HTERT RPE-1 (cell line): ENCODE measurements around the gene ANKRD44.

Source experiments
- in situ Hi-C: fragments of 300-500 bp; cut with MboI; formaldehyde crosslinking; loops from 4 replicates; pipeline ENCODE4 v1.14.3; 2020; ENCODE audit warnings: low sequenced_read_pairs

The ANKRD44 gene

DNA sequence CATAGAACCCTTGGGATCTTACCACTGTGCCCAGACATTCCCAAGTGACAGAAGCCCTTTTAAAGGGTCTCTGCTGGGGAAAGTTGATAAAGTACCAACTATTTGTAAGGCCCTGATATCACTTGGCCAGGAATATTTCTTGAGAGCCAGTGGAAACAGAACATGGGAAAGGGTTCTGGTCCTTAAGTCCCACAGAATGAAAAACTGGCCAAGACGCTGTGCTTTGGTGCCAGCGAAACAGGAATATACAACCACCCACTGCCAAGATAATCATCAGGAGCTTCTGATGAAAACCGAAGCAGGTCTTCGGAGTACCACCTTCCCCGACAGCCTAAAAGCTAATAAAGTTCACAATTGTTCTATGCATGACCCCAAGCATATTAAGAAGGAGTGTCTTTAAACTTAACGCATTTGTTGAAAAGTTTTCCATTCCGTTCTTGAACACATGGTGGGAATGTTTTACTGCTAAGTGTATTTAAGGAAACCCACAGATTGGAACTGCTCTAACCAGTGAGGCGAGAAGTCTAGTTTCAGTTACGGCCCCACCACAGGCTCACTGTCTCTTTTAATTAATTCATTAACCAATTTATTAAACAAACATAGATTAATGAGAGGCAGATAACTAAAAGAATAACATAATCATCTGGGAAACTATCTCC is 152.6 kb downstream of the ANKRD44 start:
- in situ Hi-C loops: no loop called here

- in situ Hi-C loops: no loop called here
Measured at GRCh38 chr2:197156771-197157170, 153.8 kb downstream of the ANKRD44 start.

GRCh38 chr2:197152451-197153228 is 157.9 kb downstream of the ANKRD44 start:
- in situ Hi-C loops: no loop called here

DNA sequence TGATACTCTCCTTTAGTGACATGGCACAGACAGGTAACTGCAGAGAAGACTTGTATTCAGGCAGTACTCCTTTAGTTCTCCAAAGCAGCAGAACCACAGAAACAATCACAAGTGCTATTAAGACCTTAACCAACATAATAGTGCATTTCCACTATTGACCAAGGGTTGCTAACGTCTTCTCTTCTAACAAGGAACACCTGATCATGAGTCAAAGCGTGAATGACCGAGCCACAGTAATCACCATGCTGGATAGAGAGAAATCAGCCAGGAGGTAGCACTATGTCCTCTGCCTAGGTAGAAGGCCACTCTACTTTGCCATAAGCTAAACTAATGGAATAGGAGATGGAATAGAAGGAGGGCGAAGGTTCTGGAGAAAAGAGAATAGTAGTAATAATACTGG is 161.0 kb downstream of the ANKRD44 start:
- in situ Hi-C loops: no loop called here

GRCh38 chr2:197148401-197148800 is 162.2 kb downstream of the ANKRD44 start:
- in situ Hi-C loops: no loop called here

GRCh38 chr2:197147942-197148341 is 162.6 kb downstream of the ANKRD44 start:
- in situ Hi-C loops: no loop called here

DNA sequence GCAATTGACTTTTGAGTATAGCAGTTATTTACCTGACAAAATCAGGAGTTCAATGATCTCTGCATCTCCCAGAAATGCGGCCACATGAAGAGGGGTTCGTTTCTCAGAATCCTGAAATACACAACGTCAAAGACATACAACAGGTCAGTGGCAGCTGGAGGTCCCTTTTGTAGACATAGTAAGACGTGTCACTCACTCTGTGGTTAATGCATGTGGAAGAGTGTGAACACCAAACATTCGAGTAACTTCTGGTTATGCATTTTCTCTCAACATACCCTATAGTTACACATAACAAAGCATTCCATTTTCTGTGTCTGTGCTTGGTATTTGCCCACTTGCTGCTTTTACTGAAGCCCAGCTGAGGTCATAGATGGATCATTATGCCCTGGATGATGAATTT is 163.6 kb downstream of the ANKRD44 start:
- in situ Hi-C loops: no loop called here

- in situ Hi-C loops: no loop called here
Measured at GRCh38 chr2:197145471-197146056, 165.0 kb downstream of the ANKRD44 start.

DNA sequence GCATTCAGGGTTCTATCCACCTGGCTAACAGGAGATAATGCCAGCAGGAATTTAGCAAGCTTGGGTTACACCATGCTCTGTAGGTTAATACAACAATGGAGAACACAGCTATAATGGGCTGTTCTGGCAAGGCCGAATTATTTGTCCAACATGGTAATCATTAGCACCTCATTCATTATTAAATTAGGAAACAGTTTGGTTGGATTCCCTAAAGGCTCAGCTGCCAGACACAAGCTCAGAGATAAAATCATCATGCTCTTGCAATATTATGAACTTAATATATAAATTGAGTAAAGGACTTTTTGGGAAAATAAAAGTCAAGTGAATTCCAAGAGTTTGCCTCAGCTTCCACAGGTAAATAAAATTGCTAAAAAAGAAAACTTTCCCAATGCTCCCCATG is 166.4 kb downstream of the ANKRD44 start:
- in situ Hi-C loops: no loop called here

DNA sequence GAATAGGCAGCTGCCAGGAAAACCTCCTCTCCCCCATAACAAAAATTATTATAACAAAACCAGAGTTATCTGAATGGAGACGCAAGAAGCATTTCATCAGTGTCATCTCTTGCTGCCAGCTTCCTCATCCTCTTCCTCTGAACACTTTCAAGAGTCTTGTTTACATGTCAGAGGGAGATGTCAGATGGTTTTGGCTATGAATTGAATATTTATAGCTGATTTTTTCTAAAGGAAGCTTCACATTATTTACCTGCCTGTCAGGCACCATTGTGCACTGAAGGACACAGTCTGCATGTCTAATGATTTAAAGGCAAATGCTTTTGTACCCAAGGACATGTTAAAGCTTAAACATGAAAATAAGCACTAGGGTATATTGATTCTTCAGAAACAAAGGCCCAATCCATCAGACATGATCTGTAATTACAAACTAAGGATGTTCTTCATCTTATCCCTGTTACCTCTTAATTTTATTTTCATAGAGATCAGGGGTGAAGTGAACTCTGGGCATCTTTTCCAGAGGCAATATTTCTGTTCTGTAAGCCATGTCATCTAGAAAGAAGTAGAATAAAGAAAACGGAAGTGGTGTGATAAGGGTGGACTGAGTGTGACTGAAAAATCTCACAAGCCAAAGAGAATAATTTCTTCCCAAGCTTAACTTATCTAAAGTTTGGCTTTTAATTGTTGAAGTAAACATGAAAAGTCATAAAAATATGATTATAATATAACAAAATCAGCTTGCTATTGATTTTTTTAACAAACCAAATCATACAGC is 168.7 kb downstream of the ANKRD44 start:
- in situ Hi-C loops: no loop called here

DNA sequence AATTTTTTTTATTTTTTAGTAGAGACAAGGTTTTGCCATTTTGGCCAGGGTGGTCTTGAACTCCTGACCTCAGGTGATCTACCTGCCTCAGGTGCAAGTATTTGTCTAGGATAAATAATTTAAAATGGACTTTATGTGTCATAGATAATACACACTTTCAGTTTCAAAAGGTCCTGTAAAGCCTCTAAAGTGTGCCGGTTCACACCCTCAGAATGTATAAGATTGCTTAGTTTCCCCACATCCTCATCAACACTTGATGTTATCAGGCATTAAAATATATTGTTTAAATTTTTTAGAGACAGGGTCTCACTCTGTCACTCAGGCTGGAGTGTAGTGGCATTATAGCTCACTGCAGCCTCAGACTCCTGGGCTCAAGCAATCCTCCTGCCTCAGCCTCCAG is 170.5 kb downstream of the ANKRD44 start:
- in situ Hi-C loops: no loop called here

DNA sequence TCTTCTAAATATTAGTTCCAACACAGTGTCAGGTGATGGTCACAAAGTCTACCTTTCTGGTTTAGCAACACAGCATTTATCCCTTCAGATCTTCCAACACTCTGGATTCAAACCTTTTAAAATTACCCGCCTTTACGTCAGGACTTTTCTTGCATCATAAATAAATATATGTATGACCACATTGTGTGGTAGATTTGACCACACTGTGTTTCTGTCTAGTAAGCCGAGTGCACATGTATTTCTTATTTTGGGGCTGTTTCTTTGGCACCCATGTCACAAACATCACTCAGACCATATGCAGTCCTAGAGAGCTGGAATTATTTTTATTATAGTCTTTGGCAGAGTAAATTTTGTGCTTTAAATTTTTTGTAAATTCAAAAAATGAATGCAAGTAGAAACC is 172.1 kb downstream of the ANKRD44 start:
- in situ Hi-C loops: no loop called here

- in situ Hi-C loops: no loop called here
Measured at GRCh38 chr2:197137826-197138477, 172.6 kb downstream of the ANKRD44 start.

DNA sequence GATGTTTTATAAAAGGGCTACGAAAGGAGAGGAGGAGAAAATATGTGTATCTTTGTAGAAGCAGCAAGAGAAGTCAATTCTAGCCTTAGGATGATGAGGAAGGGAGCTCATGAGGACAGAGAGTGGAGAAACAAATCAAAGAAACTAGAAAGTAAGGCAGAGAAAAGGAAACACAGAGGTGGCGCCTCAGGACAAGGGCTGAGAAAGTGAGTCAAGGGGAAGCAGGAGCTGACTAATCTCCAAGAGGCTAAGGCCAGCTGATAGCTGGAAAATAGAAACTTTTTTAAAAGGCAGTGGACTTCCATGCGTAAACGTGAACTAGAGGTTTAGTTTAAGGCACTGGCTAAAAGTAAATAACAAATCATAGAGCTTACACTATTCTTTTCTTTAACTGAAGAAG is 173.3 kb downstream of the ANKRD44 start:
- in situ Hi-C loops: no loop called here

DNA sequence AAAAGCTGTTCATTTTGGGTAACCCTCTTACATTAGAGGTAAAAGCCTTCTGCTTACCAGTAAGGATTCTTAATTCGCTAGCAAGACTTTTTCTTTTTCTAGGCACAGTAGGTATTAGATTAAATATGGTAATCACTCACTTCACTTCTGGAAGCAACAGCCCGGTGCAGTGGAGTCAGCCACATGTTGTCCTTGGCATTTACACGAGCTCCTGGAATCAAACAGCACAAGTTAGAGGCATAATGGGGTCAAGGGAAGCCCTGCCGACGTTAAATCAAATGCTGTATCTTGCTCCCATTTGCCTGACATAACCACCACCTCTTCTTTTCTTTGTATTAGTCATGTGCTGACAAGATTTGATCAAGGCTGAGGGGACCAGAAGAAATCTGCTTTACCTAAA is 174.1 kb downstream of the ANKRD44 start:
- in situ Hi-C loops: no loop called here

DNA sequence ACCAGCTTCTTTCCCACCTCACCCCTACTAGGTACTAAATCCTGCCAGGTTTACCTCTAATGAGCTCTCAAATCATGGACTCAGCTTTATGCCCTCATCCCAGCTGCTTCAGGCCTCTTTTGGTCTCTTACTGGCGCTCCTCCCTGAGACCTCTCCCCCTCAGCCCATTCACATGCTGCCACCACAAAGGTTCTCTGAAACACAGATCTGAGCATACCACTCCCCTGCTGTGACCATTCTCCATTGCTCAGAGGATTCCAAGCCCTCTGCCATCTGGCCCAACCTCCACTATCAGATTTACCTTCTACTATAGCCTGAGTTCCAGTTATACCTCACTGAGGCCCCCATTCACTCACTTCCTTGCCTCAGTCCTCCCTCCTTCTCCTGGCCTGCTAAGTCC is 174.8 kb downstream of the ANKRD44 start:
- in situ Hi-C loops: no loop called here

- in situ Hi-C loops: no loop called here
Measured at GRCh38 chr2:197134206-197134605, 176.4 kb downstream of the ANKRD44 start.

DNA sequence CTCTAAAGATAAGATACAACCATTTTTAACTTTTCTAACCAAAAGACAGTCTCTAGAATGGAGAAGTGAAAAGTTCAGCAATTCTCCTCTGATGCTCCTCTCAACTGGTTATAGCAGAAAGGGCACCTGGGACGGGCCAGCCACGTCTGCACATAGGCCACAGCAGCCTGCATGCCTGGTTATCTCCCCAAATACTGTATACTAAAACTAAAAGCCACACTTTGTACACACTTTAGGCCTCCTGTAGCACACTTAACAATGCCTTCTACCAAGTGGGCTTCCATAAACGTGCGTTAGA is 179.1 kb downstream of the ANKRD44 start:
- in situ Hi-C loops: no loop called here

GRCh38 chr2:197130318-197130717 is 180.3 kb downstream of the ANKRD44 start:
- in situ Hi-C loops: no loop called here

DNA sequence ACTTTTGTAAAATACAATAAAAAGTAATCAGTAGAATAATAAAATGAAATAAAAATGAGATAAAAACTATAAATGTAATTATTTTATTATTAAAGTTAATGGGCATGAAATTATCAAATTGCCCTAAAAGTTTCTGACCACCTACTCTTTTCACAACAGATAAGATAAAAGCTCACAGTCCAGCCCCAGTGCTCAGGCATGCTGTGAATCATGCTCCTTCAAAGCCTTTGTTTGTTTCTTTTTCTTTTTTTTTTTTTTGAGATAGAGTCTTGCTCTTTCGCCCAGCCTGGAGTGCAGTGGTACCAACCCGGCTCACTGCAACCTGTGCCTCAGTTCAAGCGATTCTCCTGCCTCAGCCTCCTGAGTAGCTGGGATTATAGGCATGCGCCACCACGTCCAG is 181.7 kb downstream of the ANKRD44 start:
- in situ Hi-C loops: no loop called here

- in situ Hi-C loops: no loop called here
Measured at GRCh38 chr2:197128126-197128525, 182.5 kb downstream of the ANKRD44 start.
